GM12878 (cell line): ENCODE results near the gene CHN1. TPM values are rescaled to one million over a fixed set of nuclear protein-coding genes. Genes with fewer than 3 reads are reported as not detected.

Source experiments
- ATAC-seq: fragments of 200-7000 bp; cut with Tn5 transposase; 3 replicates; pipeline ENCODE4 v1.9.1; 2020; ENCODE audit warnings: mild to moderate bottlenecking, moderate library complexity
- BruUV-seq: library from RNA; stranded (reverse); fragments of 400-500 nt; replicated peaks from 2 replicates; lab custom pipeline; 2021; lab: Mats Ljungman, UMichigan
- CTCF ChIA-PET: fragments of 300-600 bp; sonication (Branson Sonifier 250); formaldehyde crosslinking; extraction: SDS; loops from one replicate; lab custom pipeline; 2021; ENCODE audit warnings: inconsistent platforms; lab: Yijun Ruan, JAX
- POLR2A ChIA-PET: fragments of 350-600 bp; formaldehyde crosslinking; extraction: SDS; loops from one replicate; lab custom pipeline; 2021; ENCODE audit warnings: inconsistent platforms; lab: Charles Lee
- RAD21 ChIA-PET: fragments of 300-600 bp; sonication (Branson Sonifier 250); formaldehyde crosslinking; loops from one replicate; lab custom pipeline; 2023; ENCODE audit warnings: antibody characterized with exemption; ENCODE audit not compliant: unreplicated experiment; lab: Charles Lee
- SMC1A ChIA-PET: fragments of 300-600 bp; sonication (Branson Sonifier 250); formaldehyde crosslinking; loops from one replicate; lab custom pipeline; 2023; ENCODE audit not compliant: unreplicated experiment, uncharacterized antibody; lab: Charles Lee
- DNase-seq: peaks from one replicate; pipeline ENCODE4 v3.0.0-alpha.2; 2011; ENCODE audit warnings: low read depth, low spot score
- FAIRE-seq: peaks from 3 replicates; lab custom pipeline; 2011; peaks lifted over from hg19 to GRCh38; lab: Jason Lieb, UNC
- H2AFZ ChIP-seq: 2 replicates; pipeline ENCODE4 v1.6.0; 2011; ENCODE audit warnings: low read depth, low read length, control low read depth; ENCODE audit not compliant: control insufficient read depth
- H3K27ac ChIP-seq: 2 replicates; pipeline ENCODE4 v1.5.1; 2011; ENCODE audit warnings: control low read depth; ENCODE audit not compliant: control insufficient read depth, insufficient read depth
- H3K27me3 ChIP-seq, 2 experiments: replicated peaks in 1 of 2; 2 replicates each; pipeline versions ENCODE4 v1.6.0 to v1.6.1; 2011; ENCODE audit warnings: low read length in 1 of 2; ENCODE audit not compliant: control insufficient read depth in 2 of 2, insufficient read depth in 2 of 2
- H3K36me3 ChIP-seq, 2 experiments: 2 replicates each; pipeline ENCODE4 v1.5.1; 2011; ENCODE audit warnings: low read length in 1 of 2; ENCODE audit not compliant: control insufficient read depth in 2 of 2, insufficient read depth in 2 of 2
- H3K4me1 ChIP-seq: 2 replicates; pipeline ENCODE4 v1.6.1; 2011; ENCODE audit warnings: mild to moderate bottlenecking, low read length, moderate library complexity, mixed read lengths; ENCODE audit not compliant: control insufficient read depth, insufficient read depth
- H3K4me2 ChIP-seq: 2 replicates; pipeline ENCODE4 v1.6.0; 2011; ENCODE audit warnings: control low read depth; ENCODE audit not compliant: control insufficient read depth, insufficient read depth
- H3K4me3 ChIP-seq: fragments of 200-600 bp; sonication (generic); 2 replicates; pipeline ENCODE4 v1.5.1; 2016
- H3K79me2 ChIP-seq: 2 replicates; pipeline ENCODE4 v1.6.0; 2011; ENCODE audit warnings: low read length; ENCODE audit not compliant: control insufficient read depth, insufficient read depth
- H3K9ac ChIP-seq: 2 replicates; pipeline ENCODE4 v1.8.0; 2011; ENCODE audit warnings: low read length, control low read depth, mixed read lengths; ENCODE audit not compliant: control insufficient read depth, insufficient read depth
- H3K9me3 ChIP-seq: replicated peaks from 3 replicates; pipeline ENCODE4 v1.5.1; 2011; ENCODE audit warnings: mild to moderate bottlenecking, low read length; ENCODE audit not compliant: control insufficient read depth, insufficient read depth
- H4K20me1 ChIP-seq: 2 replicates; pipeline ENCODE4 v1.6.0; 2011; ENCODE audit not compliant: control insufficient read depth, insufficient read depth
- CHD2 ChIP-seq: IDR thresholded peaks from 2 replicates; pipeline ENCODE4 v1.6.1; 2011; ENCODE audit warnings: low read depth, low read length, improper control_type of control experiment, borderline replicate concordance
- LARP7 ChIP-seq: fragments of 450-650 bp; IDR thresholded peaks from 2 replicates; pipeline ENCODE4 v1.6.1; 2017; ENCODE audit warnings: mild to moderate bottlenecking
- MEF2A ChIP-seq: IDR thresholded peaks from 2 replicates; pipeline ENCODE4 v1.6.1; 2011; ENCODE audit warnings: low read depth, mild to moderate bottlenecking, low read length, moderate library complexity; ENCODE audit not compliant: insufficient read depth
- PML ChIP-seq: IDR thresholded peaks from 2 replicates; pipeline ENCODE4 v1.6.1; 2012; ENCODE audit warnings: low read length, inconsistent platforms
- SRF ChIP-seq, 2 experiments: IDR thresholded peaks; 2 replicates each; pipeline ENCODE4 v1.6.1; 2011; ENCODE audit warnings: low read depth in 2 of 2, low read length in 2 of 2, mild to moderate bottlenecking in 1 of 2, moderate library complexity in 1 of 2
- SUPT20H ChIP-seq: IDR thresholded peaks from 2 replicates; pipeline ENCODE4 v1.6.1; 2011; ENCODE audit warnings: low read depth, mild to moderate bottlenecking, low read length, moderate library complexity, borderline replicate concordance; ENCODE audit not compliant: control insufficient read depth
- WGBS: methylation state at CpG from one replicate; pipeline ENCODE4 v1.1.6; 2016; ENCODE audit warnings: low lambda C conversion rate; ENCODE audit not compliant: insufficient replicate concordance, insufficient coverage; ENCODE audit errors: missing lambda C conversion rate; 5-methylcytosine and 5-hydroxymethylcytosine counted together
- in situ Hi-C: fragments of 300-500 bp; cut with MboI; formaldehyde crosslinking; loops from 9 replicates; pipeline ENCODE4 v1.14.3; 2018; ENCODE audit warnings: mixed read lengths
- intact Hi-C: fragments of 100-400 bp; cut with micrococcal nuclease; formaldehyde crosslinking; loops from one replicate; pipeline ENCODE4 v1.14.2; 2022; ENCODE audit not compliant: unreplicated experiment
- polyA plus RNA-seq, 11 experiments: library from polyadenylated mRNA; depleted of rRNA in 4 of 11; unstranded in 6 of 11; stranded (reverse) in 5 of 11; fragments of >200 nt; fragmentation: Nextera tagmentation in 4 of 11; fragmentation: Illumina TruSeq in 1 of 11; extraction: Ambion mirVana in 4 of 11; extraction: Trizol in 1 of 11; gene quantifications; 1 replicate in 1 of 11; 2 replicates in 10 of 11; pipeline versions ENCODE4 v1.2.1 to v1.2.3, GENCODE V29; 2011 to 2016; ENCODE audit warnings: inconsistent platforms in 2 of 11, missing spikeins in 2 of 11, low read depth in 1 of 11
- total RNA-seq, 4 experiments: library from RNA; depleted of rRNA in 3 of 4; stranded (reverse); fragments of >200 nt in 3 of 4; fragmentation: Illumina TruSeq in 1 of 4; extraction: Trizol in 1 of 4; gene quantifications; 2 replicates each; pipeline versions ENCODE4 v1.2.1 to v1.2.3, GENCODE V29; 2013 to 2021
- TF ChIP-seq, protein P1 (sequence below): IDR thresholded peaks from 2 replicates; pipeline ENCODE4 v1.6.1; 2011; ENCODE audit warnings: mild to moderate bottlenecking, low read depth, low read length, moderate library complexity; ENCODE audit not compliant: insufficient replicate concordance

The CHN1 gene
- total and polyA plus RNA-seq, 10 of the 15 experiments (the other 5 are each of a cell fraction or from before 2014, with no cell fraction given) = 0.18 to 0.92 (median 0.53) TPM; not detected in 1

DNA sequence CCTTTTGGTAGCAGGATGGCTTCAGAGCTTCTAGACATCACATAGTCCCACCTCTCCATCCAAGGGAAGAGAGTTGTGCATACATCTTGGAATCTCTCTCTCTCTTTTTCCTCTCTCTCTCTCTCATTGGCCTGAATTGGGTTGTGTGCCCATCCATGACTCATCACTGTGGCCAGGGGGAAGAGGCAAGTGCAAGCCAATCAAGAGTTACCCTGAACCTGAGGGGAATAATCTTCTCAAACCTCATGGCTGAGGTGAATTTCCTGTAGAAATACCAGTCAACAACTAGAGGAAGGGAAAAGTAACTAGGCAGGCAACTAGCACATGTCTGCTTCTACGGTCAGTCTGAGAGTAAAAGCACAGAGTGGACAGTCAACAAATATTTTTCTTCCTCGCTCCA is 7.3 kb upstream of the CHN1 start:
- intact Hi-C loops = no loop called here
- no peaks in the 10 kb centered on the region for H3K9me3 ChIP-seq
- no peak for FAIRE-seq
- H3K36me3 ChIP-seq = no peaks in the 10 kb centered on the region
- in situ Hi-C loops = no loop called here
- H3K4me1 ChIP-seq = no peaks in the 10 kb centered on the region
- H4K20me1 ChIP-seq = no peaks in the 10 kb centered on the region
- no peak overlapping the region for H3K4me3 ChIP-seq
- no peak for DNase-seq
- no peak overlapping the region for H3K9ac ChIP-seq
- no TSS peak for BruUV-seq
- ChIA-PET RAD21 (no interaction called here), CTCF (no interaction called here), POLR2A (no interaction called here), SMC1A (interaction anchor here (0.5 kb wide), 1 partner anchor 86 kb away, joined by 3 read pairs; no protein-coding TSS in a partner anchor)
- H3K4me2 ChIP-seq = no peak overlapping the region
- WGBS = 88% methylated on average over 2 of the region's 2 CpGs
- peaks cover 0 to 4% of the 10 kb centered on the region in 2 experiments; a peak in 1 of 4 replicates for H3K27me3 ChIP-seq
- no peaks in the 10 kb centered on the region for H3K79me2 ChIP-seq
- ATAC-seq = no peak
- no peak for TF ChIP-seq SUPT20H
- no peak for TF ChIP-seq MEF2A
- no peak for TF ChIP-seq PML
- TF ChIP-seq LARP7 = no peak
- TF ChIP-seq CHD2 = no peak
- H2AFZ ChIP-seq = no peak overlapping the region
- H3K27ac ChIP-seq = no peak overlapping the region

- Histone ChIP-seq H2AFZ (no peak overlapping the region), H3K9ac (no peak overlapping the region), H3K4me1 (no peaks in the 10 kb centered on the region), H3K27me3 (peaks cover 0 to 10% of the 10 kb centered on the region in 2 experiments; a peak in 2 of 4 replicates), H3K4me2 (no peak overlapping the region), H3K27ac (no peak overlapping the region), H3K79me2 (no peaks in the 10 kb centered on the region), H3K9me3 (no peaks in the 10 kb centered on the region), H3K4me3 (no peak overlapping the region), H3K36me3 (no peaks in the 10 kb centered on the region), H4K20me1 (no peaks in the 10 kb centered on the region)
- POLR2A ChIA-PET = no interaction called here
- FAIRE-seq (no peak), ATAC-seq (no peak), DNase-seq (no peak)
- CTCF ChIA-PET = interaction anchor here (0.7 kb wide), 1 partner anchor 327 kb away, joined by 4 read pairs; no protein-coding TSS in a partner anchor
- in situ Hi-C loops = no loop called here
- RAD21 ChIA-PET = no interaction called here
- WGBS = 10% methylated on average over 1 of the region's 1 CpG
- intact Hi-C loops = no loop called here
- TF ChIP-seq, protein P1, sequence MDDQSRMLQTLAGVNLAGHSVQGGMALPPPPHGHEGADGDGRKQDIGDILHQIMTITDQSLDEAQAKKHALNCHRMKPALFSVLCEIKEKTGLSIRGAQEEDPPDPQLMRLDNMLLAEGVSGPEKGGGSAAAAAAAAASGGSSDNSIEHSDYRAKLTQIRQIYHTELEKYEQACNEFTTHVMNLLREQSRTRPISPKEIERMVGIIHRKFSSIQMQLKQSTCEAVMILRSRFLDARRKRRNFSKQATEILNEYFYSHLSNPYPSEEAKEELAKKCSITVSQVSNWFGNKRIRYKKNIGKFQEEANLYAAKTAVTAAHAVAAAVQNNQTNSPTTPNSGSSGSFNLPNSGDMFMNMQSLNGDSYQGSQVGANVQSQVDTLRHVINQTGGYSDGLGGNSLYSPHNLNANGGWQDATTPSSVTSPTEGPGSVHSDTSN = no peak
- no peak for TF ChIP-seq SRF (IDR thresholded peaks at IDR 0.05; ENCODE audit: low read depth in 2 of 2, low read length in 2 of 2)
- SMC1A ChIA-PET = no interaction called here
- BruUV-seq = no TSS peak
These were observed 6.3 kb upstream of the CHN1 start for GRCh38 chr2:175011505-175011904.
